ENCODE data around the gene EQTN.

The EQTN gene

GRCh38 chr9:27329291-27329690 lies 32.3 kb upstream of the EQTN start:
- H3K27ac ChIP-seq, result no peak overlapping the region
- TF ChIP-seq, protein P1, sequence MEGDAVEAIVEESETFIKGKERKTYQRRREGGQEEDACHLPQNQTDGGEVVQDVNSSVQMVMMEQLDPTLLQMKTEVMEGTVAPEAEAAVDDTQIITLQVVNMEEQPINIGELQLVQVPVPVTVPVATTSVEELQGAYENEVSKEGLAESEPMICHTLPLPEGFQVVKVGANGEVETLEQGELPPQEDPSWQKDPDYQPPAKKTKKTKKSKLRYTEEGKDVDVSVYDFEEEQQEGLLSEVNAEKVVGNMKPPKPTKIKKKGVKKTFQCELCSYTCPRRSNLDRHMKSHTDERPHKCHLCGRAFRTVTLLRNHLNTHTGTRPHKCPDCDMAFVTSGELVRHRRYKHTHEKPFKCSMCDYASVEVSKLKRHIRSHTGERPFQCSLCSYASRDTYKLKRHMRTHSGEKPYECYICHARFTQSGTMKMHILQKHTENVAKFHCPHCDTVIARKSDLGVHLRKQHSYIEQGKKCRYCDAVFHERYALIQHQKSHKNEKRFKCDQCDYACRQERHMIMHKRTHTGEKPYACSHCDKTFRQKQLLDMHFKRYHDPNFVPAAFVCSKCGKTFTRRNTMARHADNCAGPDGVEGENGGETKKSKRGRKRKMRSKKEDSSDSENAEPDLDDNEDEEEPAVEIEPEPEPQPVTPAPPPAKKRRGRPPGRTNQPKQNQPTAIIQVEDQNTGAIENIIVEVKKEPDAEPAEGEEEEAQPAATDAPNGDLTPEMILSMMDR (conservative IDR thresholded peaks at IDR 0.05), result no peak

DNA sequence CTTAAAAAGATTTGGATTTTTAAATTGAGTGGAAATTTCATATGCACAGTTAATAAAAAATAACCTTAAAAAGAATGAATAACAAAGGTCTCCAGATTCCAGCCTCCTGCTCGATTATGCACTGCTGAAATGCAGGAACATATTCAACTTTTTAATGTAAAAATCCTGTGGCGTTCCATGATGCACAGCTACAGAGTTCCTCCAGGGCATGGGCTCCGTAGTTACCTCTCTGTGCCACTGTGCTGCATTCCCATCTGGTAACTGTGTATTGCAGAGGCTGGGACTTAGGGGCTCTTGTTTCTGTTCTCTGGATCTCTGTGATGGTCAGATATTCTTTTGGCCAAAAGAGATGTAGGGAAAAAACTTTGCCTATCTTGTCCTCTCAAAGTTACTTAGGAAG lies 31.5 kb upstream of the EQTN start:
- TF ChIP-seq, protein P1 (conservative IDR thresholded peaks at IDR 0.05), result no peak
- TF ChIP-seq ZFX (IDR thresholded peaks at IDR 0.05), result no peak
- no peak overlapping the region for H3K27ac ChIP-seq

GRCh38 chr9:27311184-27311583 lies 14.2 kb upstream of the EQTN start:
- TF ChIP-seq, protein P1 (conservative IDR thresholded peaks at IDR 0.05), result no peak
- no peak for TF ChIP-seq ZFX (IDR thresholded peaks at IDR 0.05)
- no peak overlapping the region for H3K27ac ChIP-seq

- TF ChIP-seq ZFX (IDR thresholded peaks at IDR 0.05), result no peak
- TF ChIP-seq, protein P1 (conservative IDR thresholded peaks at IDR 0.05), result no peak
- no peak overlapping the region for H3K27ac ChIP-seq
Measured at GRCh38 chr9:27310582-27310981, 13.6 kb upstream of the EQTN start.

GRCh38 chr9:27308691-27309390 lies 11.9 kb upstream of the EQTN start:
- TF ChIP-seq, protein P1 (conservative IDR thresholded peaks at IDR 0.05), result no peak
- no peak for TF ChIP-seq ZFX (IDR thresholded peaks at IDR 0.05)
- no peak overlapping the region for H3K27ac ChIP-seq

DNA sequence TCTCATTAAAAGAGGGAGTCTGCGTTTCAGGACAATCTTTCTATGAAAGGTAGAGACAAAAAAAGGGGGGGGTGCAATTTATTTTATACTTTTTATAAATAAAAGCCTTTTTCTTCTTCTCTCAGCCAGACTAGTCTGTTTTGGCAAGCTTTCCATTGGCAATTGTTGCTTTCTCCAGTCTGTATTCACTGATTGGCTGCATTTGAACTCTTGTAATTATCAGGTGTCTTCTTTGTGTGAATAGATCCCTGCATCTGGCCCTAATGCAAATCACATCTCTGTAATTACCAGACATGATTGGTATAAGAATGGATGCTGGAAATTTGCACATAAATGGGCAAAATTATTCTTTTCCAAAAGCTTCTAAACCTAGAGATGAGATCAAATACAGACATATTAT lies 7.6 kb upstream of the EQTN start:
- no peak overlapping the region for H3K27ac ChIP-seq
- TF ChIP-seq, protein P1 (conservative IDR thresholded peaks at IDR 0.05), result no peak
- no peak for TF ChIP-seq ZFX (IDR thresholded peaks at IDR 0.05)

GRCh38 chr9:27303219-27303618 lies 6.3 kb upstream of the EQTN start:
- no peak overlapping the region for H3K27ac ChIP-seq
- TF ChIP-seq, protein P1 (conservative IDR thresholded peaks at IDR 0.05), result no peak
- TF ChIP-seq ZFX (IDR thresholded peaks at IDR 0.05), result no peak

Data from C4-2B (cell line).